Skin of body (tissue), 3 donors: Measurements from ENCODE around the gene RPS25. TPM values are rescaled to one million over a fixed set of nuclear protein-coding genes. Genes with fewer than 3 reads are reported as not detected.
"Not testable (repeated sequence)": the region's sequence is repeated elsewhere in the genome, so short reads cannot be mapped to it uniquely, and the experiment has no call there.

Source experiments
- DNase-seq: peaks from one replicate; lab custom pipeline; 2025; lab: John Stamatoyannopoulos, UW
- small RNA-seq: library from RNA; depleted of rRNA; stranded (forward); fragments of <200 nt; gene quantifications from one replicate; pipeline ENCODE3, GENCODE V24; 2014; ENCODE audit warnings: low replicate concordance
- total RNA-seq: library from RNA; depleted of rRNA; stranded (reverse); fragments of >200 nt; gene quantifications from one replicate; pipeline ENCODE4 v1.2.3, GENCODE V29; 2014

The RPS25 gene
- total RNA-seq, 1 donor from 2014 or later: 818 TPM

GRCh38 chr11:118971646-118972045 lies 46.5 kb downstream of the RPS25 start, which contains the start of gene FOXR1:
TSS of gene FOXR1 (plus strand) at chr11:118971761. CDS start at chr11:118971932, 171 bp downstream.
- DNase-seq: no peak

- not testable (repeated sequence) for DNase-seq
These were observed 48.6 kb downstream of the RPS25 start for GRCh38 chr11:118969508-118969907.

Small RNAs within 50 kb of the gene (small RNA-seq; reads per million reads assigned to genes)
- gene AP003392.2 (not detected), gene RF00017 (not detected), gene RF00019 (not detected)

Other genes starting within 250 kb of the RPS25 start
- gene DDX6, start 227.2 kb downstream of the RPS25 start, total RNA-seq: 137 TPM
- gene CXCR5, start 134.5 kb downstream of the RPS25 start, total RNA-seq: not detected
- 20.9 TPM for gene BCL9L, start 92.4 kb downstream of the RPS25 start, total RNA-seq
- gene UPK2, start 62.0 kb downstream of the RPS25 start, total RNA-seq: not detected
- gene FOXR1, start 46.6 kb downstream of the RPS25 start, total RNA-seq: not detected
- gene CENATAC, start 20.2 kb downstream of the RPS25 start, total RNA-seq: 25.2 TPM
- 34.2 TPM for gene TRAPPC4, start 423 bp upstream of the RPS25 start, total RNA-seq
- 5.5 TPM for gene SLC37A4, start 12.5 kb upstream of the RPS25 start, total RNA-seq
- 31.6 TPM for gene HYOU1, start 38.9 kb upstream of the RPS25 start, total RNA-seq
- gene VPS11, start 49.5 kb upstream of the RPS25 start, total RNA-seq: 25.4 TPM
- 10.5 TPM for gene HMBS, start 66.5 kb upstream of the RPS25 start, total RNA-seq
- gene DPAGT1, start 83.5 kb upstream of the RPS25 start, total RNA-seq: 10.4 TPM
- gene C2CD2L, start 89.0 kb upstream of the RPS25 start, total RNA-seq: 4.5 TPM
- 14.3 TPM for gene HINFP, start 103.2 kb upstream of the RPS25 start, total RNA-seq
- 1.1 TPM for gene ABCG4, start 130.7 kb upstream of the RPS25 start, total RNA-seq
- gene NLRX1, start 150.4 kb upstream of the RPS25 start, total RNA-seq: 19.1 TPM
- gene NHERF4, start 167.1 kb upstream of the RPS25 start, total RNA-seq: 0.59 TPM
- gene CBL, start 188.0 kb upstream of the RPS25 start, total RNA-seq: 10.9 TPM